Smooth muscle cell (in vitro differentiated cells): ENCODE measurements around the gene BOC. TPM values are rescaled to one million over a fixed set of nuclear protein-coding genes. Genes with fewer than 3 reads are reported as not detected.

Source experiments
- DNase-seq: peaks from one replicate; lab custom pipeline; 2025; ENCODE audit not compliant: unreplicated experiment; lab: John Stamatoyannopoulos, UW
- H2AFZ ChIP-seq: fragments of 200-600 bp; sonication (generic); 2 replicates; pipeline ENCODE4 v1.6.0; 2016; ENCODE audit warnings: antibody characterized with exemption, low read depth, mild to moderate bottlenecking
- H3F3A ChIP-seq: fragments of 200-600 bp; sonication (generic); 2 replicates; pipeline ENCODE4 v1.6.0; 2017; ENCODE audit warnings: antibody characterized with exemption, low read depth
- H3K27ac ChIP-seq: fragments of 200-600 bp; sonication (generic); 2 replicates; pipeline ENCODE4 v1.5.1; 2016; ENCODE audit warnings: low read depth, mild to moderate bottlenecking
- H3K27me3 ChIP-seq: fragments of 200-600 bp; sonication (generic); 2 replicates; pipeline ENCODE4 v1.6.1; 2016; ENCODE audit warnings: low read depth, mild to moderate bottlenecking
- H3K36me3 ChIP-seq: fragments of 200-600 bp; sonication (generic); 2 replicates; pipeline ENCODE4 v1.5.1; 2016; ENCODE audit warnings: low read depth
- H3K4me1 ChIP-seq: fragments of 200-600 bp; sonication (generic); 2 replicates; pipeline ENCODE4 v1.5.1; 2016; ENCODE audit warnings: low read depth
- H3K4me2 ChIP-seq: fragments of 200-600 bp; sonication (generic); 2 replicates; pipeline ENCODE4 v1.6.0; 2016; ENCODE audit warnings: mild to moderate bottlenecking
- H3K4me3 ChIP-seq: fragments of 200-600 bp; sonication (generic); 2 replicates; pipeline ENCODE4 v1.5.1; 2016; ENCODE audit warnings: mild to moderate bottlenecking
- H3K79me2 ChIP-seq: fragments of 200-600 bp; sonication (generic); 2 replicates; pipeline ENCODE4 v1.6.0; 2016; ENCODE audit warnings: low read depth, mild to moderate bottlenecking
- H3K9ac ChIP-seq: fragments of 200-600 bp; sonication (generic); 2 replicates; pipeline ENCODE4 v1.6.0; 2016; ENCODE audit warnings: low read depth
- H3K9me3 ChIP-seq: fragments of 200-600 bp; sonication (generic); replicated peaks from 2 replicates; pipeline ENCODE4 v1.5.1; 2016; ENCODE audit warnings: low read depth
- H4K20me1 ChIP-seq: fragments of 200-600 bp; sonication (generic); 2 replicates; pipeline ENCODE4 v1.6.0; 2016; ENCODE audit warnings: low read depth
- WGBS: methylation state at CpG from one replicate; pipeline ENCODE4 v1.1.7; 2016; ENCODE audit warnings: low lambda C conversion rate; 5-methylcytosine and 5-hydroxymethylcytosine counted together
- polyA plus RNA-seq: library from polyadenylated mRNA; unstranded; fragments of >200 nt; fragmentation: Nextera tagmentation; extraction: Ambion mirVana; gene quantifications from 2 replicates; pipeline ENCODE4 v1.2.1, GENCODE V29; 2016
- total RNA-seq: library from RNA; depleted of rRNA; stranded (reverse); fragments of >200 nt; gene quantifications from 2 replicates; pipeline ENCODE4 v1.2.3, GENCODE V29; 2014
- TF ChIP-seq, protein P1 (sequence below): fragments of 200-600 bp; sonication (generic); IDR thresholded peaks from 2 replicates; pipeline ENCODE4 v1.5.1; 2017; ENCODE audit warnings: borderline replicate concordance, mild to moderate bottlenecking, antibody characterized with exemption; ENCODE audit not compliant: insufficient read depth, poor library complexity, severe bottlenecking

The BOC gene
- total and polyA plus RNA-seq, 2 experiments from 2014 or later: 19.5 to 31.2 TPM

DNA sequence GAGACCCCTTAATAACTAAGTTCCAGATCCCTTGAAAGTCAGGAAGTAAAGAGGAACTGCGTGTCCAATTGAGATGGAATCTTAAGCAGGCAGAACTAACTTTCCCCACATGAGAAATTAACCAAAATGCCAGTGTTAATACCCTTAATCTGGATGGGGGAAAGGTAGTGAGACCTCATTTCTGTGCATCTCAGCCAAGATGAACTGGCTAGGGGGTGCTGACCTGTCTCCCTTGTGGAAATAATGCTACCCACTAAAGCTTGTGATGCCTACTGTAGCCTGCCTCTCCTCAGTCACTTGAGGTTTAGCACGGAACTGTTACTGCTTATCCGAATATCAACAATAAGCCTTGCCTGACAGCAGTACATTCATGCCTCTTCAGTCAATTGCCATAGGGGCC, 15.1 kb downstream of the BOC start:
- H3K4me1 ChIP-seq: peaks cover 36% of the 10 kb centered on the region
- no peaks in the 10 kb centered on the region for H3K27me3 ChIP-seq
- peaks cover 13% of the 10 kb centered on the region for H4K20me1 ChIP-seq
- DNase-seq: no peak
- no peak overlapping the region for H3K9ac ChIP-seq
- H2AFZ ChIP-seq: no peak overlapping the region
- H3K36me3 ChIP-seq: no peaks in the 10 kb centered on the region
- 94% methylated on average over 3 of the region's 3 CpGs for WGBS
- peaks cover 14% of the 10 kb centered on the region for H3F3A ChIP-seq
- TF ChIP-seq, protein P1, sequence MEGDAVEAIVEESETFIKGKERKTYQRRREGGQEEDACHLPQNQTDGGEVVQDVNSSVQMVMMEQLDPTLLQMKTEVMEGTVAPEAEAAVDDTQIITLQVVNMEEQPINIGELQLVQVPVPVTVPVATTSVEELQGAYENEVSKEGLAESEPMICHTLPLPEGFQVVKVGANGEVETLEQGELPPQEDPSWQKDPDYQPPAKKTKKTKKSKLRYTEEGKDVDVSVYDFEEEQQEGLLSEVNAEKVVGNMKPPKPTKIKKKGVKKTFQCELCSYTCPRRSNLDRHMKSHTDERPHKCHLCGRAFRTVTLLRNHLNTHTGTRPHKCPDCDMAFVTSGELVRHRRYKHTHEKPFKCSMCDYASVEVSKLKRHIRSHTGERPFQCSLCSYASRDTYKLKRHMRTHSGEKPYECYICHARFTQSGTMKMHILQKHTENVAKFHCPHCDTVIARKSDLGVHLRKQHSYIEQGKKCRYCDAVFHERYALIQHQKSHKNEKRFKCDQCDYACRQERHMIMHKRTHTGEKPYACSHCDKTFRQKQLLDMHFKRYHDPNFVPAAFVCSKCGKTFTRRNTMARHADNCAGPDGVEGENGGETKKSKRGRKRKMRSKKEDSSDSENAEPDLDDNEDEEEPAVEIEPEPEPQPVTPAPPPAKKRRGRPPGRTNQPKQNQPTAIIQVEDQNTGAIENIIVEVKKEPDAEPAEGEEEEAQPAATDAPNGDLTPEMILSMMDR: no peak
- no peak overlapping the region for H3K27ac ChIP-seq
- H3K79me2 ChIP-seq: peaks cover 6% of the 10 kb centered on the region
- no peak overlapping the region for H3K4me3 ChIP-seq
- no peaks in the 10 kb centered on the region for H3K9me3 ChIP-seq
- H3K4me2 ChIP-seq: no peak overlapping the region

DNA sequence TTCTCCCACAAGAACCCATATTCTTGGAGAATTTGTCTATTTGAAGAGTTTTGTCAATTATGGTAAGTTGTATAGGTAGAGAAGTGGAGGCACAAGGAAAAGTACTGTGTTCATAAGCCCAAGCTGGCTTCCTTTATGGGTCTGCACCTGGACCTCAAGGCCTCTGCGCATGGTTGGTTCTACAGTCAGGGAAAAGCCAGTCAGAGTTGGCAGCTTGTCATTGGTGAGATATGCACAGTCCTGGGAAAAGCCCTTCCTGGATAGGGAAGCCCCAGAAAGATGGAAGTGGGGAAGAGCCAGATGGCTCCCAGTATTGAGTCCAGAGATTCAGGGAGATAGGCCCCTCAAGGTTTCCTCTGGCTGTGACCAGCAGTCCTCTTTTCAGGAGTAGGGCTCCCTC, 15.8 kb downstream of the BOC start:
- TF ChIP-seq, protein P1: no peak
- Histone ChIP-seq H3K79me2 (peaks cover 6% of the 10 kb centered on the region), H4K20me1 (peaks cover 15% of the 10 kb centered on the region), H3K9me3 (no peaks in the 10 kb centered on the region), H3K36me3 (no peaks in the 10 kb centered on the region), H2AFZ (no peak overlapping the region), H3K27ac (no peak overlapping the region), H3K4me1 (peaks cover 36% of the 10 kb centered on the region), H3K27me3 (no peaks in the 10 kb centered on the region), H3K4me2 (no peak overlapping the region), H3K9ac (no peak overlapping the region), H3F3A (peaks cover 21% of the 10 kb centered on the region), H3K4me3 (no peak overlapping the region)
- DNase-seq: no peak
- 95% methylated on average over 1 of the region's 1 CpG for WGBS

DNA sequence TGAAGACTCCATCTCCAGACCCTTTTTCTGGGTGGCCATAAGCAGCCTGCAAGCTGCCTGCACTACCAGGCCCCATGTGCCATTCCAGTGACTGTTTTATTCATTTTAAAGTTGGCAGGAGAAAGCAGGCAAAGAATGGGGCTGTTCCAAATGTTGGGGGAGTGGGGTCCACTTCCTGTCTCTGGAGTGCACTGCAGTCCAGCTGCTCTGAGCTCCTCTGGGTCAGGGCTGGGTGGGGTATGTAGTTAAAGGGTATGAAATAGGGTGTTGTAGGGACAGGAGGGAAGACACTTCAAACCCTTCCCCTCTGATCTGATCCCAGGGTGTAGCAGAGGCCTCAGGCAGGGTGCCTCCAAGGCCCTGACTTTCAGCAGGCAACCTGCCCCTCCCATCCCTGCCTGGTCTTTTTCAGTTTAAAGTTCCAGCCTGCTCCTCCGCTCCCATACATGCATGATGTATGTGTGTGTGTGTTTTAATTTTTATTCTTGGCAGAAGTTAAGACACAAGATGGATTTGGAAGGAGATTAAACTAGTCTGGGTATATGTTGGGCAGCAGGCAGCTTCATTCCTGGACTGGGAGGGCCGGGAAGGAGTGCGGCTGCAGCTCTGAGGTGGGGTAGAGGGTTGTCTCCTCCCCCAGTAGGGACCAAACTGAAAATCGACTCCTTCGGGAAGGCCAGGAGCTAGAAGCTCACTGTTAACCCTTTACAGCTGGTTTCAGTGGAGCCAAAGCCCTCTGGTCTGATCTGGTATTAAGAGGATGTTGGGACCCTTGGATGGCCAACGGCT, 17.3 kb downstream of the BOC start:
- H2AFZ ChIP-seq: no peak overlapping the region
- no peak for DNase-seq
- H3F3A ChIP-seq: peaks cover 18% of the 10 kb centered on the region
- H3K27me3 ChIP-seq: no peaks in the 10 kb centered on the region
- H3K36me3 ChIP-seq: no peaks in the 10 kb centered on the region
- peaks cover 33% of the 10 kb centered on the region for H3K4me1 ChIP-seq
- H3K27ac ChIP-seq: no peak overlapping the region
- TF ChIP-seq, protein P1: no peak
- no peaks in the 10 kb centered on the region for H3K9me3 ChIP-seq
- H3K79me2 ChIP-seq: peaks cover 6% of the 10 kb centered on the region
- H4K20me1 ChIP-seq: peaks cover 14% of the 10 kb centered on the region
- H3K9ac ChIP-seq: no peak overlapping the region
- WGBS: 48% methylated on average over 6 of the region's 6 CpGs
- H3K4me2 ChIP-seq: no peak overlapping the region
- H3K4me3 ChIP-seq: no peak overlapping the region

DNA sequence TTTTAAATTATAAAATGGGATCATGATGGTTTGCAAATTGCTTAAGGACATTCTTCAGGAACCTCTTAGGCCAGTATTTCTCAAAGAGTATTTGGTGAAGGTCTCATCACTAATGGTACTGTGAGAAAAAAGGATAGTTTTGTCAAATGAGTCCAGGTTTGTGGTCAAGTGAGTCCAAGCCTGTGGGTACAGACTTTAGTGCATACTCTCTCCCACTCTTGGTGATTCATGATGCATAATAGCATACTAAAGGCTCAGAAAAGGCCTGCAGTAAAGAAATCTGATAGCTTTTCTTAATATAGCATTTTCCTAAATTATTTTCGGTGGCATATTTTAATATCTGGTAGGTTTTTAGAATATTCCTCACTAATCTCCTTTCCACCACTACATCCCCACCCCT, 20.0 kb downstream of the BOC start:
- Histone ChIP-seq H3K4me2 (peak overlapping the region; percentile 49), H3F3A (peaks cover 18% of the 10 kb centered on the region), H3K27ac (peak overlapping the region; percentile 99), H4K20me1 (peaks cover 17% of the 10 kb centered on the region), H2AFZ (no peak overlapping the region), H3K9ac (peak overlapping the region; percentile 88), H3K79me2 (no peaks in the 10 kb centered on the region), H3K9me3 (no peaks in the 10 kb centered on the region), H3K27me3 (no peaks in the 10 kb centered on the region), H3K36me3 (no peaks in the 10 kb centered on the region), H3K4me1 (peaks cover 44% of the 10 kb centered on the region), H3K4me3 (no peak overlapping the region)
- WGBS: 43% methylated on average over 1 of the region's 1 CpG
- DNase-seq: no peak
- TF ChIP-seq, protein P1: no peak
